ENCODE measurements around the gene WLS.

DNA sequence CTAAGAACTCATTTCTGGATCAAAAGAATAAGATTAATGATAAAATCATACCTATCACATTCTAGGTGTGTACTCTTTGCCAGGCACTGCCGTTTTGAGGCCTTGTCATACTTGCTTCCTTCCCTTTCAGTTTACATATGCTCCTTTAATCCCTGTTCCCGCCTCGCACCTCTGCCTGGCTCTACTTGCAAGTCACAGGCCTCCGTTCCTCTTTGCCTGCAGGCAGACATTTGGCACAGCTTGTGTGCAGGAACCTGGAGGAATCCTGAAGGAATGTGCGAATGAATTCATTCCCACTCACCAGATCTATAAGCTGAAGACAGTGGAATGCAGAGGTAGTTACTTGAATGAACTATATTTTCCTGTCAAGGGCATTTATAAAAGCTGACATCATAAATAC lies 13.8 kb downstream of the WLS start:
- TF ChIP-seq EP300 (IDR thresholded peaks at IDR 0.05; ENCODE audit: borderline replicate concordance) (no peak), TCF12 (IDR thresholded peaks at IDR 0.05; ENCODE audit: low read depth) (no peak), CEBPB (IDR thresholded peaks at IDR 0.05) (no peak), TAF1 (IDR thresholded peaks at IDR 0.05; ENCODE audit: low read depth) (no peak), NFIC (IDR thresholded peaks at IDR 0.05) (no peak), YY1 (IDR thresholded peaks at IDR 0.05; ENCODE audit: low read depth) (no peak), TEAD4 (IDR thresholded peaks at IDR 0.05) (peak; percentile 39)
- TF ChIP-seq, protein P1, sequence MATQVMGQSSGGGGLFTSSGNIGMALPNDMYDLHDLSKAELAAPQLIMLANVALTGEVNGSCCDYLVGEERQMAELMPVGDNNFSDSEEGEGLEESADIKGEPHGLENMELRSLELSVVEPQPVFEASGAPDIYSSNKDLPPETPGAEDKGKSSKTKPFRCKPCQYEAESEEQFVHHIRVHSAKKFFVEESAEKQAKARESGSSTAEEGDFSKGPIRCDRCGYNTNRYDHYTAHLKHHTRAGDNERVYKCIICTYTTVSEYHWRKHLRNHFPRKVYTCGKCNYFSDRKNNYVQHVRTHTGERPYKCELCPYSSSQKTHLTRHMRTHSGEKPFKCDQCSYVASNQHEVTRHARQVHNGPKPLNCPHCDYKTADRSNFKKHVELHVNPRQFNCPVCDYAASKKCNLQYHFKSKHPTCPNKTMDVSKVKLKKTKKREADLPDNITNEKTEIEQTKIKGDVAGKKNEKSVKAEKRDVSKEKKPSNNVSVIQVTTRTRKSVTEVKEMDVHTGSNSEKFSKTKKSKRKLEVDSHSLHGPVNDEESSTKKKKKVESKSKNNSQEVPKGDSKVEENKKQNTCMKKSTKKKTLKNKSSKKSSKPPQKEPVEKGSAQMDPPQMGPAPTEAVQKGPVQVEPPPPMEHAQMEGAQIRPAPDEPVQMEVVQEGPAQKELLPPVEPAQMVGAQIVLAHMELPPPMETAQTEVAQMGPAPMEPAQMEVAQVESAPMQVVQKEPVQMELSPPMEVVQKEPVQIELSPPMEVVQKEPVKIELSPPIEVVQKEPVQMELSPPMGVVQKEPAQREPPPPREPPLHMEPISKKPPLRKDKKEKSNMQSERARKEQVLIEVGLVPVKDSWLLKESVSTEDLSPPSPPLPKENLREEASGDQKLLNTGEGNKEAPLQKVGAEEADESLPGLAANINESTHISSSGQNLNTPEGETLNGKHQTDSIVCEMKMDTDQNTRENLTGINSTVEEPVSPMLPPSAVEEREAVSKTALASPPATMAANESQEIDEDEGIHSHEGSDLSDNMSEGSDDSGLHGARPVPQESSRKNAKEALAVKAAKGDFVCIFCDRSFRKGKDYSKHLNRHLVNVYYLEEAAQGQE (IDR thresholded peaks at IDR 0.05; ENCODE audit: low read depth), result no peak
- TF ChIP-seq, protein P2, sequence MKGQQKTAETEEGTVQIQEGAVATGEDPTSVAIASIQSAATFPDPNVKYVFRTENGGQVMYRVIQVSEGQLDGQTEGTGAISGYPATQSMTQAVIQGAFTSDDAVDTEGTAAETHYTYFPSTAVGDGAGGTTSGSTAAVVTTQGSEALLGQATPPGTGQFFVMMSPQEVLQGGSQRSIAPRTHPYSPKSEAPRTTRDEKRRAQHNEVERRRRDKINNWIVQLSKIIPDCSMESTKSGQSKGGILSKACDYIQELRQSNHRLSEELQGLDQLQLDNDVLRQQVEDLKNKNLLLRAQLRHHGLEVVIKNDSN (IDR thresholded peaks at IDR 0.05), result no peak
